WI38 (cell line): ENCODE data around the gene SLC39A11.

Experiments used
- H3K4me3 ChIP-seq: 2 replicates; pipeline ENCODE4 v1.5.1; 2011; ENCODE audit warnings: low read depth, mild to moderate bottlenecking, control low read depth, low read length
- CTCF ChIP-seq: IDR thresholded peaks from 2 replicates; pipeline ENCODE4 v1.5.1; 2012; ENCODE audit warnings: low read depth, mild to moderate bottlenecking, control low read depth, low read length

The SLC39A11 gene

DNA sequence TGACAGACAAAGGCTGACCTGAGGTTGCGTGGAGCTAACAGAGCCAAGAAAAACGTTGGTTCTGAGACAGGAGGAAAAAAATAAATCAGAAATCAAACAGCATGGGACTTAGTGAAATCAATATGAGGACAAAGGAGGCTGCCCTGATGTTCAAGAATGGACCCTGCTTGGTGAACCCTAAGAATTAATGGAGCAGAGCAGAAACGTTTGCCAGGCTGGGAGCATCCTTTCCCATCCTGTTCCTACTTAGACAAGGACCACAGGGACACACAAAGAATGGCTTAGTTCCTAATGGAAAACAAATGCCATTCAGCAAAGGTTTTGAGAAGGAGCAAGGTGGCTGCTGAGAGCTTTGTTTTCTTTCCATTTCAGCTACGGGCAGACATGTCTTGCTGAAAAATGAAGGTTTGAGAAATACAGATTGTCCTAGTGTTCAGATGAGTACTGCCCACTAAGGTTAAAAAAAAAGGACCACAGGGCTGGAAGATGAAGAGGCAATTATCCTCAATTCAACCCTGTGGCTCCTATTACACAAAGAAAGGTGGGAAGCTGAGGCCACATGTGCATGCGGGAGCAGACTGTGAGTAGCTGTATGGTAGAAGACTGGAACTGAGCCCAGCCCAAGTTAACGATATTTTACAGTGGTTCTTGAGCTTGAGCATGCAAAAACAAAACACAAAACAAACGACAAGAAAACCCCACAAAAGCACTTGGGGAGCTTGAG lies 230.1 kb downstream of the SLC39A11 start:
- TF ChIP-seq CTCF, result no peak
- no peak overlapping the region for H3K4me3 ChIP-seq

- H3K4me3 ChIP-seq, result no peak overlapping the region
- TF ChIP-seq CTCF, result no peak
Measured at GRCh38 chr17:72861811-72862210, 230.7 kb downstream of the SLC39A11 start.

GRCh38 chr17:72860778-72861177 lies 231.7 kb downstream of the SLC39A11 start:
- H3K4me3 ChIP-seq, result no peak overlapping the region
- no peak for TF ChIP-seq CTCF

DNA sequence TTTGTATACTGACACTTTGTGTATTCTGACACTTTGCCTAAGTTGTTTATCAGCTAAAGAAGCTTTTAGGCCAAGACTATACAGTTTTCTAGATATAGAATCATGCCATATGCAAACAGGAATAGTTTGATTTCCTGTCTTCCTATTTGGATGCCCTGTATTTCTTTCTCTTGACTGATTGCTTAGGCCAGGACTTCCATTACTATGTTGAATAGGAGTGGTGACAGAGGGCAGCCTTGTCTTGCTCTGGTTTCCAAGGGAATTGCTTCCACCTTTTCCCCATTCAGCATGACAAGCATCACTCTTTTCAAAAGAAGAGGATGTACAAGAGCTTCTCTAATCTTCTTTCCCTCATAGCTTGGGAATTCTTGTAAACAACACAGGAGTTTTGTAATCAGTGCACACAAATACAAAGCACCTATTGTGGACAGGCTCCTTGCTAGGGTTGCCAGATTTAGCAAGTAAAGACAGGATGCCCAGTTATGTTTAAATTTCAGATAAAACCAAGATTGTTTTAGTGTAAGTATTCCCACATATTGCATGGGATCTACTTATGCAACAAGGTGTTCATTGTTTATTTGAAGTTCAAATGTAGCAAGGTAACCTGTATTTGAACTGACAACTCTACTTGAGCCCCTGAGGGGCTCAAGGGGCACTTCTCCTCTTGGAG lies 233.5 kb downstream of the SLC39A11 start:
- no peak overlapping the region for H3K4me3 ChIP-seq
- TF ChIP-seq CTCF, result no peak

- H3K4me3 ChIP-seq, result no peak overlapping the region
- no peak for TF ChIP-seq CTCF
Measured at GRCh38 chr17:72853440-72854415, 238.8 kb downstream of the SLC39A11 start.

DNA sequence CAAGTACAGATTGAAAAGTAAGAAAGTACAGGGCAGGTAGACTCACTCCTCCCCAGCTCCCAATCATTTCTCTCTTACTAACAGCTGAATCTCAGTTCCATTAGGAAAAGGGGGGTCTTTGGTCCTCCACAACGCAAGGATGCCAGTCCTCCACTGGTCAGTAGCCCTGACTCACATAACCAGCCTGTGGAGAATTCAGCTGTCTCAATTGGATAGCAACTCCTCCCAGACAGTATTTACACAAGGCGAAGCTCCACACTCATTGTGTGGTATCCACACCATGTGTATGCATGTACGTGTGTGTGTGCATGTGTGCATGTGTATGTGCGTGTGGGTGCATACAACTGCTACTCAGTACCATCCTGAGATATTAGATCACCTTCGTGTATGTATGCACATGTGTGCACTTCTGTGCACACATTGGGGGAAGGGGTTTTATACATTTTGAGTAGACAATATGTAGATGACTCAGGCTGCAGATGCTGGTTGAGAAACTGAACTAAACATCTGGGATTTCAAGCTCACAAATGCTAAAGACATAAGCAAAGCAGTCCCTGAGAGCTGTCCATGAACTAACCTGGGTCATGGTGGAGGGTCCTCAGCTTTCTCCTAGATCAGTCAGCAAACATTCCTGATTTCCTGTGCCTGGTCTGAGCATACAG lies 240.1 kb downstream of the SLC39A11 start:
- TF ChIP-seq CTCF, result no peak
- no peak overlapping the region for H3K4me3 ChIP-seq
